Measurements from ENCODE around the gene NAIF1.

- TF ChIP-seq POLR2AphosphoS5 (IDR thresholded peaks at IDR 0.05; ENCODE audit: borderline replicate concordance, low read depth, low read length) (no peak), FOXP2 (optimal IDR thresholded peaks at IDR 0.05; ENCODE audit: control extremely low read depth, extremely low read length, insufficient read depth) (no peak), EZH2 (IDR thresholded peaks at IDR 0.05) (no peak)
These were observed 7.6 kb downstream of the NAIF1 start for GRCh38 chr9:128059365-128059983.
